ENCODE measurements around the gene MACROD2. TPM values are rescaled to one million over a fixed set of nuclear protein-coding genes. Genes with fewer than 3 reads are reported as not detected.

MACROD2 gene
- total RNA-seq, 1 donor from 2014 or later: 2.4 TPM

DNA sequence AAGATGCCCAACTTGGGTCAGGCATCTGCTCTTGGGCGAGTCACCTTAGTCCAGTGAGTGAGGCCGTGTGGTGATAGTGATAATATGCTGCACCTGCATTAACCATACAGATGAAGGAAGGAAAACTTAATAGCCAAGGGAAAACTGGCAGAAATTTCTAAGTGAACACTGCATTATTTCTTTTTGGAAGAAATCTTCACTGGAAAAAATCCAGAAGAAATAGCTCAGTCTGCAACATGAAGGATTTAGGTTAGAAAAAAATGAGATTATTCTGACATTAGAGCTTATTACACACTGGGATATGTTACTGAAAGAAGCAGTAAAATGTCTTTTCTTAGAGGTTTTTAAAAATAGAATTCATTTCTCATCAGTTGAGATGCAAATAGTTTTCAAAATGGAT, 1630.7 kb downstream of the MACROD2 start:
- H3K27ac Mint-ChIP-seq (ENCODE audit: unreplicated experiment): no peak overlapping the region
- no peaks in the 10 kb centered on the region for H3K36me3 ChIP-seq (ENCODE audit: insufficient read depth, low read length)
- no peak overlapping the region for H3K4me3 Mint-ChIP-seq (ENCODE audit: unreplicated experiment)
- no peak overlapping the region for H2AFZ ChIP-seq (ENCODE audit: low read depth, low read length)
- H3K4me1 ChIP-seq (ENCODE audit: insufficient read depth, low read length): no peaks in the 10 kb centered on the region
- no peak overlapping the region for H3K27ac ChIP-seq (ENCODE audit: low read depth, low read length)
- no peak overlapping the region for H3K4me3 ChIP-seq (ENCODE audit: insufficient read depth, low read depth, low read length)
- no peaks in the 10 kb centered on the region for H3K4me1 Mint-ChIP-seq (ENCODE audit: low read depth, unreplicated experiment)
- H3K9ac ChIP-seq (ENCODE audit: low read length): no peak overlapping the region
- H3K79me2 ChIP-seq (ENCODE audit: insufficient read depth, low read length): no peaks in the 10 kb centered on the region
- no peak for TF ChIP-seq EZH2 (IDR thresholded peaks at IDR 0.05; ENCODE audit: insufficient read depth, low read length)
- TF ChIP-seq, protein P1, sequence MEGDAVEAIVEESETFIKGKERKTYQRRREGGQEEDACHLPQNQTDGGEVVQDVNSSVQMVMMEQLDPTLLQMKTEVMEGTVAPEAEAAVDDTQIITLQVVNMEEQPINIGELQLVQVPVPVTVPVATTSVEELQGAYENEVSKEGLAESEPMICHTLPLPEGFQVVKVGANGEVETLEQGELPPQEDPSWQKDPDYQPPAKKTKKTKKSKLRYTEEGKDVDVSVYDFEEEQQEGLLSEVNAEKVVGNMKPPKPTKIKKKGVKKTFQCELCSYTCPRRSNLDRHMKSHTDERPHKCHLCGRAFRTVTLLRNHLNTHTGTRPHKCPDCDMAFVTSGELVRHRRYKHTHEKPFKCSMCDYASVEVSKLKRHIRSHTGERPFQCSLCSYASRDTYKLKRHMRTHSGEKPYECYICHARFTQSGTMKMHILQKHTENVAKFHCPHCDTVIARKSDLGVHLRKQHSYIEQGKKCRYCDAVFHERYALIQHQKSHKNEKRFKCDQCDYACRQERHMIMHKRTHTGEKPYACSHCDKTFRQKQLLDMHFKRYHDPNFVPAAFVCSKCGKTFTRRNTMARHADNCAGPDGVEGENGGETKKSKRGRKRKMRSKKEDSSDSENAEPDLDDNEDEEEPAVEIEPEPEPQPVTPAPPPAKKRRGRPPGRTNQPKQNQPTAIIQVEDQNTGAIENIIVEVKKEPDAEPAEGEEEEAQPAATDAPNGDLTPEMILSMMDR (IDR thresholded peaks at IDR 0.05; ENCODE audit: insufficient read depth, low read depth, low read length): no peak
- no peaks in the 10 kb centered on the region for H3K27me3 ChIP-seq (ENCODE audit: insufficient read depth, low read length)
- H3K9me3 Mint-ChIP-seq (ENCODE audit: unreplicated experiment): no peaks in the 10 kb centered on the region
- DNase-seq (ENCODE audit: low read depth) (no peak), FAIRE-seq (no peak)
- no peaks in the 10 kb centered on the region for H4K20me1 ChIP-seq (ENCODE audit: insufficient read depth, low read length)
- no peaks in the 10 kb centered on the region for H3K9me3 ChIP-seq (ENCODE audit: insufficient read depth, low read depth, low read length)
- H3K27me3 Mint-ChIP-seq (ENCODE audit: low read depth, unreplicated experiment): no peaks in the 10 kb centered on the region
- no peak overlapping the region for H3K4me2 ChIP-seq (ENCODE audit: low read length)
- no peaks in the 10 kb centered on the region for H3K36me3 Mint-ChIP-seq (ENCODE audit: low read depth, unreplicated experiment)

DNA sequence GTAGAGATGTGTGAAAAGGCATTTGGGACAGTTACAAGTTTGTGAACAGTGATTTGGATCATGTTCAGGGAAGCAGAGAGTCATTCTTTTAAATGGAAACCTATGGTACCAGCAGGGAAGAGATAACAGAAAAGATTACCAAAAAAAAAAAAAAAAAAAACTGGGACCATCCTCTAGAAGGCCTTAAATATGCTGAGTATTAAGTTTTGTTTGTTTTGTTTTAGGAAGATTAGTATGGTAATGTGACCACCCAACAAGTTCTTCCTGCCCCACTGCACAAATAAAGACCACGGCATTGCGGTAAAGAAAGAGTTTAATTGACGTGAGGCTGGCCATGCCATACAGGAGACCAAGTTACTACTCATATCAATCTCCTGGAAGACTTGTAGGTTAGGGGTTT, 1631.8 kb downstream of the MACROD2 start:
- Mint-ChIP-seq H3K4me3 (ENCODE audit: unreplicated experiment) (no peak overlapping the region), H3K9me3 (ENCODE audit: unreplicated experiment) (no peaks in the 10 kb centered on the region), H3K27me3 (ENCODE audit: low read depth, unreplicated experiment) (peaks cover 2% of the 10 kb centered on the region), H3K4me1 (ENCODE audit: low read depth, unreplicated experiment) (no peaks in the 10 kb centered on the region), H3K27ac (ENCODE audit: unreplicated experiment) (no peak overlapping the region), H3K36me3 (ENCODE audit: low read depth, unreplicated experiment) (no peaks in the 10 kb centered on the region)
- H3K9me3 ChIP-seq (ENCODE audit: insufficient read depth, low read depth, low read length): no peaks in the 10 kb centered on the region
- H3K27ac ChIP-seq (ENCODE audit: low read depth, low read length): no peak overlapping the region
- no peaks in the 10 kb centered on the region for H3K36me3 ChIP-seq (ENCODE audit: insufficient read depth, low read length)
- H3K79me2 ChIP-seq (ENCODE audit: insufficient read depth, low read length): no peaks in the 10 kb centered on the region
- FAIRE-seq (no peak), DNase-seq (ENCODE audit: low read depth) (no peak)
- no peaks in the 10 kb centered on the region for H4K20me1 ChIP-seq (ENCODE audit: insufficient read depth, low read length)
- H3K4me3 ChIP-seq (ENCODE audit: insufficient read depth, low read depth, low read length): no peak overlapping the region
- H3K9ac ChIP-seq (ENCODE audit: low read length): no peak overlapping the region
- no peak overlapping the region for H3K4me2 ChIP-seq (ENCODE audit: low read length)
- no peak overlapping the region for H2AFZ ChIP-seq (ENCODE audit: low read depth, low read length)
- TF ChIP-seq, protein P1 (IDR thresholded peaks at IDR 0.05; ENCODE audit: insufficient read depth, low read depth, low read length): no peak
- no peak for TF ChIP-seq EZH2 (IDR thresholded peaks at IDR 0.05; ENCODE audit: insufficient read depth, low read length)
- no peaks in the 10 kb centered on the region for H3K4me1 ChIP-seq (ENCODE audit: insufficient read depth, low read length)
- no peaks in the 10 kb centered on the region for H3K27me3 ChIP-seq (ENCODE audit: insufficient read depth, low read length)

DNA sequence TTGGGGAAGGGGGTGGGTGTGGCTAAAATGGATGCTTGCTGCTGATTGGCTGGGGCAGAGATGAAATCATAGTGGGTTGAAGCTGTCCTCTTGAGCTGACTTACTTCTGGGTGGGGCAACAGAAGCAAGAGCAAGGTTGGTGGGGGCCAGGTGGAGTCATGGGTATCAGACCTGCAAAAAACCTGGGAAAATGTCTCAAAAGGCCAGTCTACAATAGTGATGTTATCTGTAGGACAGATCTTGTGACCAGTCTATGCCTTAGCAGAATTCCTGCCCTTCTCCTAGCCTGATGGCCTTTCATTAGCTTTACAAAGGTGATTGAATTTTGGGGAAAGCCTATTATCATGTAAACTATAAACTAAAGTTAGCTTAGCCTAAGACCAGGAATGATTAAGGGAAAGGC, 1632.2 kb downstream of the MACROD2 start:
- Histone ChIP-seq H3K79me2 (ENCODE audit: insufficient read depth, low read length) (no peaks in the 10 kb centered on the region), H3K9ac (ENCODE audit: low read length) (no peak overlapping the region), H4K20me1 (ENCODE audit: insufficient read depth, low read length) (no peaks in the 10 kb centered on the region), H3K9me3 (ENCODE audit: insufficient read depth, low read depth, low read length) (no peaks in the 10 kb centered on the region), H3K27ac (ENCODE audit: low read depth, low read length) (no peak overlapping the region), H3K36me3 (ENCODE audit: insufficient read depth, low read length) (no peaks in the 10 kb centered on the region), H3K4me2 (ENCODE audit: low read length) (no peak overlapping the region), H3K4me1 (ENCODE audit: insufficient read depth, low read length) (no peaks in the 10 kb centered on the region), H3K4me3 (ENCODE audit: insufficient read depth, low read depth, low read length) (no peak overlapping the region), H2AFZ (ENCODE audit: low read depth, low read length) (no peak overlapping the region), H3K27me3 (ENCODE audit: insufficient read depth, low read length) (no peaks in the 10 kb centered on the region)
- TF ChIP-seq EZH2 (IDR thresholded peaks at IDR 0.05; ENCODE audit: insufficient read depth, low read length): no peak
- TF ChIP-seq, protein P1 (IDR thresholded peaks at IDR 0.05; ENCODE audit: insufficient read depth, low read depth, low read length): no peak
- H3K4me1 Mint-ChIP-seq (ENCODE audit: low read depth, unreplicated experiment): no peaks in the 10 kb centered on the region
- H3K27ac Mint-ChIP-seq (ENCODE audit: unreplicated experiment): no peak overlapping the region
- FAIRE-seq (no peak), DNase-seq (ENCODE audit: low read depth) (no peak)
- H3K27me3 Mint-ChIP-seq (ENCODE audit: low read depth, unreplicated experiment): peaks cover 2% of the 10 kb centered on the region
- H3K4me3 Mint-ChIP-seq (ENCODE audit: unreplicated experiment): no peak overlapping the region
- H3K36me3 Mint-ChIP-seq (ENCODE audit: low read depth, unreplicated experiment): no peaks in the 10 kb centered on the region
- H3K9me3 Mint-ChIP-seq (ENCODE audit: unreplicated experiment): no peaks in the 10 kb centered on the region
